GM19239 (cell line): ENCODE results near the gene CDKN2D.
"Not testable (repeated sequence)": the region's sequence is repeated elsewhere in the genome, so short reads cannot be mapped to it uniquely, and the experiment has no call there.

Source experiments
- DNase-seq: peaks from one replicate; pipeline ENCODE4 v3.0.0; 2011; ENCODE audit warnings: low spot score; ENCODE audit not compliant: insufficient read length
- FAIRE-seq: peaks from 2 replicates; lab custom pipeline; 2011; peaks lifted over from hg19 to GRCh38; lab: Jason Lieb, UNC

The CDKN2D gene

DNA sequence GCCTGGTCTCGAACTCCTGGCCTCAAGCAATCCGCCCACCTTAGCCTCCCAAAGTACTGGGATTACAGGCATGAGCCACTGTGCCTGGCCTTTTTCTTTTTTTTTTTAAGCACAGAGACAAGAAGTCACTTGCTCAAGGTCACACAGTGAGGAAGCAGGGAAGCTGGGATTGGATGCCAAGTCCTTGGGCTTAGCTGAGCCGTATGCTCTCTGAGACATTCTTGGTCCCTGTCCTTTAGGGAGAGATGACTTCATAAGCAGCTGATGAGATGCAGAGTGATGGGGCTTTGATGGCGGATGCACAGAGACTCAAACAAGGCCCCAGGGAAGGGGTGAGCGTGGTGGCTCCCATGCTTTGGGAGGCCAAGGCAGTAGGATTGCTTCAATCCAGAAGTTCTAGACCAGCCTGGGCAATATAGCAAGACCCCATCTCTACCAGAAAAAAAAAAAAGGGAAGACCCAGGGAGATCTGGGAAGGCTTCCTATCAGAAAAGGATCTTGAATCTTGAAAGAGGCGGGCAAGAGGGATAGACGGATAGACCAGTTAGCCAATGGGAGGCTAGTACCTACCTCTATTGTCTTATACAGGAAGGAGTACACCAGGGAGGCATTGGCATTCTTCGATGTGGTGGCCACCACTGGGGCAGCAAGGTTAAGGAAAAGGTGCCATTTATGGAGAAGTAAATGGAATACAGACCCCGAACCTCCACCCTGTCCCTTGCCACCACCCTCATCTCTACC lies 14.4 kb upstream of the CDKN2D start:
- FAIRE-seq (no peak), DNase-seq (no peak)

DNA sequence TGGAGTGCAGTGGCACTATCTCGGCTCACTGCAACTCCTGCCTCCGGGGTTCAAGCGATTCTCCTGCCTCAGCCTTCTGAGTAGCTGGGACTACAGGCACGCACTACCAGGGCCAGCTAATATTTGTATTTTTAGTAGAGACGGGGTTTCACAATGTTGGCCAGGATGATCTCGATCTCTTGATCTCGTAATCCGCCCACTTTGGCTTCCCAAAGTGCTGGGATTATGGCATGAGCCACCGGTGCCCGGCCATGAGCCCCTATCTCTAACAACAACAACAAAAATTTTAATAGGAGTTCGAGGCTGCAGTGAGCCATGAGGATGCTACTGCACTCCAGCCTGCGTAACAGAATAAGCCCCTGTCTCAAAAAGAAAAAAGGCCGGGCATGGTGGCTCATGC lies 13.3 kb upstream of the CDKN2D start:
- DNase-seq (no peak), FAIRE-seq (no peak)

DNA sequence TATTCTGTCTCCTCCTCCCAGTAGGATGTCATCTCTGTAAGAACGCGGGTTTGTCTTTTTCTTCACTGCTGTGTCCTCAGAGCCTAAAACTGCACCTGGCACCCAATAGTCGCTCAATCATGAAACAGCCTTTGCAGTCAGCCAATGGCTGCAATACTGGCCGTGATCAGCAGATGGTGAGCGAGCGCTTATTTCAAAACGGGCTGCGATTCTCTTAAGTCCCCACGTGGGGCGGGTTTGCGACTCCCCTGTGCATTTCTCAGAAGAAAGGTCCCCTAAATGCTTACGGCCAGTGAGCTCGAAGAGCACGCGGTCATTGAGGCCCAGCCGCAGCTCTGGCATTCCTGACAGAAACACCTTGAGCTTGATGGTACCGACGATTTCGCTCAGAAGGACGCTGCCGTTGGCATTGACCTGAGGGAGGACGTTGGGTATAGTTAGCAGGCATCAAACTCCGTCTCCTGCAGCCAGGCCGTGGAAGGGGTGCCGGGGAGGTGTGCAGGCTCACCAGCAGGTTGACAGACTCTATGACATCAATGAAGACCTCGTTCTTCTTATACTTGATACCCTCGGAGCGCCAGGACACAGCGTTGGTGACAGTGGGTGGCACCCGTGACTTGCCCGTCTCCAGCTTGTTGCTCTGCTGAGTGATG lies 12.3 kb upstream of the CDKN2D start:
- DNase-seq = no peak
- FAIRE-seq = peak; percentile 98

- FAIRE-seq = no peak
- no peak for DNase-seq
Measured at GRCh38 chr19:10577951-10578350, 9.2 kb upstream of the CDKN2D start.

- DNase-seq = no peak
- no peak for FAIRE-seq
Measured at GRCh38 chr19:10575011-10575716, 6.4 kb upstream of the CDKN2D start.

- DNase-seq (no peak), FAIRE-seq (no peak)
Measured at GRCh38 chr19:10574462-10574861, 5.7 kb upstream of the CDKN2D start.

- FAIRE-seq, DNase-seq: not testable (repeated sequence)
Measured at GRCh38 chr19:10573793-10574192, 5.0 kb upstream of the CDKN2D start.

DNA sequence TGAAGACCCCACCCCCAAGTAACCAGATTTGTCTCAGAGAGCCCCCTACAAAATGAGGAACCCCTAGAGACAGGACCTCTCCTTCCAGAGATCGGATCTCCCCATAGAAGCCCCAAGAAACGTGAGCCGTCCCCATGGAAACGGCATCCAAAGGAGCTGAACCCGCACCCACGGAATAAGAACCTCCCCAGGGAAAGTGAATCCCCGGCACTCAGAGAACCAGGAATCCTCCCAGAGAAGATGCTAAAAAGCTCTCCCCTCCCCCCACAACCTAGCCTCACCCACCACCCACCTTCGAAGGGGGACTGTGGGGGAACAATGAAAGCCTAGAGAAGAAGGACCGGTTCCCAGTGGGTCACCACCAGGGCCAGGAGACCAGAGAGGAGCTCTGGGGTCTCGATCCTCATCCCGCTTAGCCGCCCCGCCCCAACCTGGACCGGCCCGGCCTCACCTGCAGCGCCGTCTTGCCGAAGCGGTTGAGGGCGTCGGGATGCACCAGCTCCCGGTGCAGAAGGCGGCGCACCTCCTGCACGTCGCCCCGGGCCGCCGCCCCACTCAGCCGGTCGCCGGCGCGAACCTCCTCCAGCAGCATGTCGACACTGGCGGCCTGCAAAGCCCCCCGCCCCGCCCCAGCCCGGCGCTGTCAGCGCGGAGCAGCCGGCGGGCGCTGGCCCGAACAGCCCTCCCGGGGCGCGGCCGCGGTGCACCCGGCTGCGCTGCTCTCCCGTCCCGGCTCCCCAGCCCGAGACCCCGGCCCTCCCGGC lies 535 bp downstream of the CDKN2D start:
- DNase-seq = no peak

DNA sequence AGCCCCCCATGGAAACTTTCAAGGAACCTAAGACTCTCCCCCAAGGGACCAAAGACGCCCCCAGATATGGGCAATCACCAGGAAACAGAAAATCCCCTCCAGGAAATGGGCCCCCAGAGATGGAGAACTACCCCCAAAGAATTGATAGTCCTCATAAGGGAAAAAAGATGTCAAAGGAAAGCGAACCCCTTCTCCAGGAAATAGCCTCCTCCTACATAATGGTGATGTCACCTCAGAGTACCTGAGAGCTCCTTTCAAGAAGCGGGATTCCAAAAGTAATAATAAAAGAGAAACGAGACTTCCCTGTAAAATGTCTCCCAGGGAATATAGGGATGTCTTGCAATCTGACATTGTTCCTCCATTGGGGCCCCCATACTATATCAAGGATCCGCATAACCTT lies 1.1 kb downstream of the CDKN2D start:
- FAIRE-seq = peak; percentile 33
- DNase-seq = no peak

More for the DNA sequence above, 535 bp downstream of the CDKN2D start:
- FAIRE-seq = no peak

DNA sequence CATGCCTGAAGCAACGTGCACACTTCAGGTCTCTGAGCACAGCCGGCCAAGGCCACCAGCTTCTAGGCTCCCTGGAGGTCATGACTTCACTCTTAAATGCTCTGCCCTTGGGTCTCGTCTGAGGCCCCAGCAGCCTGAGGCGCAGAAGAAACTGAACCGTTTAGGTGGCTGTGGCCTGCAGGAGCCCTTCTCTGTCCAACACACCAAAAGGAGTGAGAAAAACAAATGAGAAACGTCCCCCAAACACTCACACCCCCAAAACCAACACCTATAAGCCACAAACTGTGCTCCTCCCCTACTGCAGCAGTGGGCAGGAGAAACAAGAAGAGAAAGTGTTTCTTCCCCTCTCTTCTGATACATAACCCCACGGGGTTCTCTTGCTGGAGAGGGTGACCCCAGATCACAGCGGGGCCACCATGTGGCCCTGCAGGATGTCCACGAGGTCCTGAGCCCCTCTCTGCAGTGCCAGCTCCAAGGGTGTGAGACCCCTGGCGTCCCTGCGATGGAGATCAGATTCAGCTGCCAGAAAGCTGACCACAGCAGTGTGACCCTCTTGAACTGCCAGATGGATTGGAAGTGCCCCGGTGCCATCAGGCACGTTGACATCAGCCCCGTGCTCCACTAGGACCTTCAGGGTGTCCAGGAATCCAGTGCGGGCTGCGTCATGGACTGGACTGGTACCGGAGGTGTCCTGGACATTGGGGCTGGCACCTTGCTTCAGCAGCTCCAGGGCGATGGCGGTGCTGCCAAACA lies 1.9 kb downstream of the CDKN2D start:
- DNase-seq (peak; percentile 58), FAIRE-seq (peak; percentile 97)

- FAIRE-seq = no peak
Measured at GRCh38 chr19:10566408-10566657, 2.4 kb downstream of the CDKN2D start.

GRCh38 chr19:10565567-10566407 lies 3.0 kb downstream of the CDKN2D start, which contains the start of gene KRI1:
Gene KRI1, minus strand, starts transcription at chr19:10566010. Its CDS starts 11 bp downstream, at chr19:10565999.
- no peak for FAIRE-seq
- DNase-seq = peak; percentile 89

More at GRCh38 chr19:10566408-10566657, 2.4 kb downstream of the CDKN2D start:
- no peak for DNase-seq

DNA sequence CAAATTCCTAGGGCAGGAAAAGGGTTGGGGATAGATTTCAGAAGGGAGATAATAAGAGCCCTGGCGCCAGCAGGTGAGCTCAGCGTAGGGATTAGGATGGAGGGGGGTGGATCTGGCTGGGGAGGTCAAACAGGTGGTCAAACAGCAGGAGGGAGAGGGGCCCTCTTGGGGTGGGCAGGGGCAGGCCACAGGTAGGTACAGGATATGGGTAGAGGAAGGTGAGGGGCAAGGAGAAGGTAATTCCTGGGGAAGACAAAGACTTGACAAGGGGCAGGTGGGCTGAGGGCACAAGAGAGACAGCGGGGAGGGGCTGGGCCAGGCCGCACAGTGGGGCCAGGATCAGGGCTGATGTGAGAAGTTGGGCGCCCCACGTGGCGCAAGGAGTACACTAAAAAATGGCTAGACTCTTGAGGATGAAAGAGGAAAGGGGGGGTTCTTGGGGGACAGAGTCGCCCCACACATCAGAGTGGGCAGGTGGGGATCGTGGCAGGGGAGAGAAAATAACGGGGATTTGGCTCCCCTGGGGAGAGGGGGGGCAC lies 3.7 kb downstream of the CDKN2D start:
- FAIRE-seq = peak; percentile 80

DNA sequence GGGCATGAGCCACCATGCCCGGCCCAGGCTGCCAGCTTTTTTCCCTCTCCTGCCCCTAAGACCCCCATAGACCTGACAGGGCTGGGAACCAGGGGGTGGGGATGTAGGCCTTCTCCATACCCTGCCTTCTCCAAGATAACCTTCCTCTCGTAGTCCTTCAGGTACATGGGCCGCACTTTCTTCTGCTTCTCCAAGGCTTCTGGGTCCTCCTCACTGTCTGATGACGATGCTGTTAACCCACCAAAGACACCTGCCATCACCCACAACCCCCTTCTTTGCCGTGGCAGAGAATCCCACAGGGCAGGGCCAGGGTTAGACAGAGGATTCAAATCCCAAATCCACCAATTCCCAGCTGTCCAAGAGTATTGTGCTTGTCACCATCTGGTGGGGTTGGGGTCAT lies 6.2 kb downstream of the CDKN2D start:
- FAIRE-seq (no peak), DNase-seq (no peak)

More for the DNA sequence above, 3.7 kb downstream of the CDKN2D start:
- DNase-seq = peak; percentile 60

DNA sequence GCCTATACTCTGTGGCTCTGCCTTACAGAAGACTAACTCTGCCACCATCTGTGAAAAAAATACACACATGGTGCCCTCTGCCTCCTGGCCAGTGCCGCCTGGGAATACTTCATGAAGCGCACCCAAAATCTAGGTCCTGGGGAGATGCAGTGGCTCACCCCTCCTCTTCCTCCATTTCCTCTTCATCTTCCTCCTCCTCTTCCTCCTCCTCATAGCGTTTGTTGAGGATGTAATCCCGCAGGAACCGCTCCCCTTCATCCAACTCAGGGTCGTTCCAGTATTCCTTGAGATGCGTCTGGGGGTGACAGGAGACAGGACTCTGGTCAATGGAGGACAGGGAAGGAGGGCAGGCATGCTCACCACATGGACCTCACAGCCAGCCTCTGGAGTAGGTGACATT lies 8.6 kb downstream of the CDKN2D start:
- no peak for FAIRE-seq
- no peak for DNase-seq

DNA sequence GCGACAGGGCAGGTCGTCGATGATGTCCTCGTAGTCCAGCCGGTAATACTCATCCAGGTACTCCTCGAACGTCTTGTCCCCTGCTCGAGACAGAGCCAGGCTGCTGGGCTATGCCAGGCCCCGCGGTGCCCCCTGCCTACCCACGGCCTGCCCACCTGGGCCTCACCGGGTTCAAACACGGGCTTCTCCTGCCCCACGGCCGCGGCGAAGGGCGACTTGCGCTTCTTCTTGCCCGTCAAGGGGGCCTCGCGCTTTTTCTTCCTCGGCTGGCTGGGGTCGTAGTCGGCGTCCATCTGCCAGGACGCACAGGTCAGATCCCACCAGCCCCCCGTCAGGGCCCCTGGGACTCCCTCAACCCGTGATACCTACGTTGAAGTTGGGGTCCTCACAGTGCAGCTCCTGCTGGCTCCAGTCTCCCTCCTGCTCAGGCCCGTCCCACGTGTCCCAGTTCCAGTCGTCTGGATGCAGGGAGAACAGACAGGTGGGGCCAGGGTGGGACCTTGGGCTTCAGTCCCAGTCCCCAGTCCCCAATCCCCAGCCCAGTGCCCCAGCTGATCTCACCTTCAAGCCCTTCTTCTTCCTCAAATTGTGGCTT lies 11.1 kb downstream of the CDKN2D start:
- DNase-seq (no peak), FAIRE-seq (no peak)

DNA sequence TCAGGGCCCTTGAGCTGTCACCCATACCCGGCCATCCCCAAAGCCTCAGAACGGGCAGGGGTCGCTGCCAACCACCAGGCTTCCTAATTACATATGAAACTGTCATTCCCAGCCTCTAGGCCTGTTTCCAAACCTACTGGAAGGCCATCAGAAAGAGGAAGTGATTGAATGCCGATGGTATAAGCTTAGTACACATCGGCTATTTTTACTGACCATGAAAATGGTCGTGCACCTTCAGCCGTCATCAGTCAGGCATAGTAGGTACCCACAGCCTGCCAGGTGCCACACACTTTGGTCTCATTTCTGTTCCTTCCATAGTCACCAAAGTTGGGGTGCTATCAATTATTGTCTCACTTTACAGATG lies 13.2 kb downstream of the CDKN2D start:
- no peak for FAIRE-seq

More for the DNA sequence above, 13.2 kb downstream of the CDKN2D start:
- no peak for DNase-seq
